ENCODE measurements around the gene CREB5. TPM values are rescaled to one million over a fixed set of nuclear protein-coding genes. Genes with fewer than 3 reads are reported as not detected.

CREB5 gene
- total RNA-seq, 1 donor from 2014 or later = 10.3 TPM

DNA sequence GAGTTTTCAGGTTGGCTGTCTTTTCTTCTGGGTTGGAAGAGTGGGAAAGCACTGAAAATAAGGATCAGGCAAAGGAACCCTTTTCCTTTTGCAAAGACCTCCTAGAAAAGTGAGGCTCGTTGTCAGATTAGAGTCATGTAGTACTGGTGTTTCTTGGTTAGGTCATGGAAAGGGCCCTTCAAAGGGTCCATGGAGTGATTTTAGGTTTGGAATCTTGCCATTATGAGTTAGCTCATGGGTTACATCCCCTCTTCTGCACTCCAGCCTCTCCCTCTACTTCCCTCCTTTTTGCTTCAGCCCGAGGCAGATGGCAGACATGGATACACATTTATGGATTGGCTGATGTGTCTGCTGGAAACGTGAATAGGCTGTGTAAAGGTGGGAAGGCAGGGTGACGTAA lies 47.0 kb downstream of the CREB5 start:
- TF ChIP-seq, protein P1, sequence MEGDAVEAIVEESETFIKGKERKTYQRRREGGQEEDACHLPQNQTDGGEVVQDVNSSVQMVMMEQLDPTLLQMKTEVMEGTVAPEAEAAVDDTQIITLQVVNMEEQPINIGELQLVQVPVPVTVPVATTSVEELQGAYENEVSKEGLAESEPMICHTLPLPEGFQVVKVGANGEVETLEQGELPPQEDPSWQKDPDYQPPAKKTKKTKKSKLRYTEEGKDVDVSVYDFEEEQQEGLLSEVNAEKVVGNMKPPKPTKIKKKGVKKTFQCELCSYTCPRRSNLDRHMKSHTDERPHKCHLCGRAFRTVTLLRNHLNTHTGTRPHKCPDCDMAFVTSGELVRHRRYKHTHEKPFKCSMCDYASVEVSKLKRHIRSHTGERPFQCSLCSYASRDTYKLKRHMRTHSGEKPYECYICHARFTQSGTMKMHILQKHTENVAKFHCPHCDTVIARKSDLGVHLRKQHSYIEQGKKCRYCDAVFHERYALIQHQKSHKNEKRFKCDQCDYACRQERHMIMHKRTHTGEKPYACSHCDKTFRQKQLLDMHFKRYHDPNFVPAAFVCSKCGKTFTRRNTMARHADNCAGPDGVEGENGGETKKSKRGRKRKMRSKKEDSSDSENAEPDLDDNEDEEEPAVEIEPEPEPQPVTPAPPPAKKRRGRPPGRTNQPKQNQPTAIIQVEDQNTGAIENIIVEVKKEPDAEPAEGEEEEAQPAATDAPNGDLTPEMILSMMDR (IDR thresholded peaks at IDR 0.05) = no peak
- Histone ChIP-seq H3K36me3 (no peaks in the 10 kb centered on the region), H3K27me3 (ENCODE audit: low read depth) (no peaks in the 10 kb centered on the region), H3K27ac (no peak overlapping the region), H3K9me3 (no peaks in the 10 kb centered on the region), H3K4me3 (no peak overlapping the region), H3K4me1 (no peaks in the 10 kb centered on the region)
- intact Hi-C loops (cut with DNase I) = no loop called here
- DNase-seq = no peak
- ATAC-seq = no peak

DNA sequence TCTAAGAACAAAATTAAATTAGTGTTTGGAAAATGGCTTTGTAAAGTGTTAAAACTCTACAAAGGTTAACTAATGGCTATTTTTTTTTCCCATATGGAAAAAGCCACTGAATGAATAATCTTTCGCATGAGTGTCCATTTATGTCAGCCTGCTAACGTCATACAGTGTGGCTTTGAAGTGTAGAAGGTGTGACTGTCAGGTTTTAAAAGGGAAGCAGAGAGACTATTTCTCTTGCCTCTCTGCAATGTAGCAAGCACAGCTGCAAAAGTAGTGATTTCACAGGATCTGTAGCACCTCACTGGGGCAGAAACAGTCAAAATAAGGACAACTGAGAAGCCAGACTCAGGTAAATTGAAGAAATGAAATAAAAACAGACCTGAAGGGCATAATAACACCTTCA lies 53.4 kb downstream of the CREB5 start:
- Histone ChIP-seq H3K27me3 (ENCODE audit: low read depth) (no peaks in the 10 kb centered on the region), H3K27ac (no peak overlapping the region), H3K9me3 (no peaks in the 10 kb centered on the region), H3K4me1 (no peaks in the 10 kb centered on the region), H3K4me3 (no peak overlapping the region), H3K36me3 (no peaks in the 10 kb centered on the region)
- no peak for ATAC-seq
- intact Hi-C loops (cut with DNase I) = no loop called here
- TF ChIP-seq, protein P1 (IDR thresholded peaks at IDR 0.05) = no peak
- DNase-seq = no peak

DNA sequence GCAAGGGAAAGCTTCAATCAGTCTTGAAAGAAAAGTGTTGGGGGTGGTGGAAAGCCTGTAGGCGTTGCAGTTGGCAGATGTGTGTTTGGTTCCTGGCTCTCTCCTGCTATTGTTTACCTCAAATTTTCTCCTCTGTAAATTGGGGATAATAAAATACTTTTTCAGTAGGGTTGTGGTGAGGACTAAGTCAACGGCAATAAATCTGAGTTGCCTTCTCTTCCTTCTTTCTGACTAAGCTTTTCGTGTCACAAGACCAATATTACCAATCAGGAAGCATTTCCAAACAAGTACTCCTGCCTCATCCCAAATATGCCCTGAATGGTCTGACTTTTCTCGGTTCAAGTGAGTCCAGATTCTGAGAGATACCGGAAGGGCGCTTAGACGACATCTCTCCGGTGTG lies 54.0 kb downstream of the CREB5 start:
- H3K27me3 ChIP-seq (ENCODE audit: low read depth) = no peaks in the 10 kb centered on the region
- no peaks in the 10 kb centered on the region for H3K36me3 ChIP-seq
- no peaks in the 10 kb centered on the region for H3K9me3 ChIP-seq
- H3K4me1 ChIP-seq = no peaks in the 10 kb centered on the region
- TF ChIP-seq, protein P1 (IDR thresholded peaks at IDR 0.05) = no peak
- ATAC-seq = no peak
- intact Hi-C loops (cut with DNase I) = no loop called here
- H3K27ac ChIP-seq = no peak overlapping the region
- H3K4me3 ChIP-seq = no peak overlapping the region
- DNase-seq = no peak

DNA sequence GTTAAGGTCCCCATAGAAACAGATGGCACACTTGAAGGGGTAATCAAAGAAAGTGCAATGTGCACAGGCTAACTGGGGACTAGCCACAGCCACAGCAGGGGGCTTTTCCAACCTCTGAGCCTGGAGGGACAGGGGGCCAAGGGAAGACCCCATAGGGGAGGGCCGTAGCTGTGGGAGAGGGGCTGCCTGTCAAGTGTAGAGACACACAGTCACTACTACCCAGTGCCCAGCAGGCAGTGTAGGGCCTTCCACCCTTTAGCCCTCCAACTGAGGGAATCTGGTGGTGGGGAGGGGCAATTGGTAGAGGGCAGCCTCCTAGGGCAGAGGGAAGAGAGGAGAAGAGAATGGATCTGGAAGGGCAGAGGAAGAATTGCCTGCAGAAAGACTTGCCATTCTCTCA lies 54.6 kb downstream of the CREB5 start:
- Histone ChIP-seq H3K4me1 (no peaks in the 10 kb centered on the region), H3K27ac (no peak overlapping the region), H3K27me3 (ENCODE audit: low read depth) (no peaks in the 10 kb centered on the region), H3K9me3 (no peaks in the 10 kb centered on the region), H3K36me3 (no peaks in the 10 kb centered on the region), H3K4me3 (no peak overlapping the region)
- intact Hi-C loops (cut with DNase I) = no loop called here
- ATAC-seq (no peak), DNase-seq (no peak)
- TF ChIP-seq, protein P1 (IDR thresholded peaks at IDR 0.05) = no peak

DNA sequence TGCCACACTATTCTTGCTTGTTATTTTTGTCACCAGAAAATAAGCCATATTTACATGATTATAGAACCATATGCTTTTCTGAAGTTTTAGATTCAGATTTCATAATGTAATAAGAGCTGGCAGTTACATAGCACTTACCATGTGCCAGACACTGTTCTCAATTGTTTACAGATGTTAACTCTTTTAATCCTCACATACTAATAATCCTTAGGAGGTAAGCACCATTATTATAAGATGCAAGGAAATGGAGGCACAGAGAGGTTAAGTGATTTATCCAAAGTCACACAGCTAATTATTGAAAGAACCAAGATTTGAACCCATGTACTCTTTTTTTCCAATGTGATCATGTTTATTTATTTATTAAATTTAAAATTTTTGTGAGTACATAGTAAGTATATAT lies 57.2 kb downstream of the CREB5 start:
- Histone ChIP-seq H3K27me3 (ENCODE audit: low read depth) (no peaks in the 10 kb centered on the region), H3K27ac (no peak overlapping the region), H3K4me3 (no peak overlapping the region), H3K36me3 (no peaks in the 10 kb centered on the region), H3K4me1 (no peaks in the 10 kb centered on the region), H3K9me3 (no peaks in the 10 kb centered on the region)
- TF ChIP-seq, protein P1 (IDR thresholded peaks at IDR 0.05) = no peak
- DNase-seq = no peak
- intact Hi-C loops (cut with DNase I) = no loop called here
- ATAC-seq = no peak

DNA sequence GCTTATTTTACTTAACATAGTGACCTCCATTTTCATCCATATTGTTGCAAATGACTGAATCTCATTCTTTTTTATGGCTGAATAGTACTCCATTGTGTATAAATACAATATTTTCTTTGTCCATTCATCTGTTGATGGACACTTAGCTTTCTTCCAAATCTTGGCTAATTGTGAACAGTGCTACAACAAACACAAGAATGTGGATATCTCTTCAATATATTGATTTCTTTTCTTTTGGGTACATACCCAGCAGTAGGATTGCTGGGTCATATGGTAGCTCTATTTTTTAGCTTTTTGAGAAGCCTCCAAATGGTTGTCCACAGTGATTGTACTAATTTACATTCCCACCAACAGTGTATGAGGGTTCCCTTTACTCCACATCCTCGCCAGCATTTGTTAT lies 58.0 kb downstream of the CREB5 start:
- TF ChIP-seq, protein P1 (IDR thresholded peaks at IDR 0.05) = no peak
- intact Hi-C loops (cut with DNase I) = no loop called here

More for the DNA sequence above, 58.0 kb downstream of the CREB5 start:
- Histone ChIP-seq H3K36me3 (no peaks in the 10 kb centered on the region), H3K27ac (no peak overlapping the region), H3K27me3 (ENCODE audit: low read depth) (no peaks in the 10 kb centered on the region), H3K4me1 (no peaks in the 10 kb centered on the region), H3K4me3 (no peak overlapping the region), H3K9me3 (no peaks in the 10 kb centered on the region)
- DNase-seq = no peak
- no peak for ATAC-seq

Data from lower lobe of right lung (tissue), 2 donors.